Bone marrow (tissue), 2 donors: Measurements from ENCODE around the gene NTNG1.
"Not testable (repeated sequence)": the region's sequence is repeated elsewhere in the genome, so short reads cannot be mapped to it uniquely, and the experiment has no call there.

ENCODE experiments used
- DNase-seq, 2 donors: peaks; one replicate each; lab custom pipeline; 2025; lab: John Stamatoyannopoulos, UW

The NTNG1 gene

DNA sequence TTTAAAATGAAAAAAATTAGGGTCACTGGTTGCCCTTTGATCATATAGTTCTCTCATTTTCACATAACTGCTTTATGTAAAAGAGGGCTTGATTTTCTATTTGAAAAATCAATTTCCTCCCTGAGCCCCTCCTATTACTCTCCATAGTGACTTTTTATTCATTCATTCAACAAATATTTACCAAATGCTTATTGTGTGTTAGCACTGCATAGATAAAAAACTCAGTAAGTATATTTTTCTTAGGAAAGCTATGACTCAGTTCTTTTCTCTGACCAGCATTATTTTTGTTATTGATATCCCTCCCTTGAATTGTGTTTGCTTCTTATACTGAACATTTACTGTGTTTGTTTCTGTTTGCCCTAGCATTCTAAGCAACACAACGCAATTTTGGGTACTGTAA, 59.8 kb downstream of the NTNG1 start:
- no peak for DNase-seq

DNA sequence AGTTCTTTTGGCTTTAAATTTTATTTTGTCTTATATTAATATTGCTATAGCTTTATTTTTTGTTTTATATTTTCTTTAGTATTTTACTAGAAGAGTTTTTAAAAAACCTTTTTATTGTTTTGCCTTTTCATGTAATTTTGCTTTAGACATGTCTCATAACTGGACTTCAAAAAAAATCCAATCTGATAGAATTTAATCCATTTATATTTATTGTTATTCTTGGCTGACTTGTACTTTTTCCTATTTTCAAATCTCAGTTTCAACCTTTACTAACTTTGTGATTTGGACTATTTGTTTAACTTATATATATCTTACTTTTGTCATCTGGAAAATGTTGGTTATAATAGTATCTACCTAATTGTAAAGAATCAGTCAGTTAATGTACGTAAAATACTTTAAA, 61.2 kb downstream of the NTNG1 start:
- DNase-seq, result no peak

DNA sequence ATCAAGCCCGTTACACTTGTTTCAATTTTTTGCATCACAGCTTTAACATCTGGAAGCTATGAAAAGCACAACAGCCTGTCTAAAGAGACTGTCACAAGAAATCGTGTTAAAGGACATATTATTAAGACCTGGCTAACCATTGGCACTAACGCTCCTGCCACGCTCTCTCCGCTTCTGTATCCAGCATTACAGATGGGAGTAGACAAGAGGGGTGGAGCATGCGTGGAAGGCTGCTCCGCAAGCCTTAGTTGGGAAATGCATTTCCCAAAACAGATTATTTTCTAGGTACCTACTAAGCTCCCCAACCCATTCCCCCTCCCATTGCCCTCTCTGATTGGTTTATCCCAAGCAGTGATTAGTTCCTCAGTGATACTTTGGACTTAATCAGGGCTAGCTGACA, 72.4 kb downstream of the NTNG1 start:
- DNase-seq, result no peak

- DNase-seq, result no peak
Measured at GRCh38 chr1:107220036-107220435, 79.2 kb downstream of the NTNG1 start.

DNA sequence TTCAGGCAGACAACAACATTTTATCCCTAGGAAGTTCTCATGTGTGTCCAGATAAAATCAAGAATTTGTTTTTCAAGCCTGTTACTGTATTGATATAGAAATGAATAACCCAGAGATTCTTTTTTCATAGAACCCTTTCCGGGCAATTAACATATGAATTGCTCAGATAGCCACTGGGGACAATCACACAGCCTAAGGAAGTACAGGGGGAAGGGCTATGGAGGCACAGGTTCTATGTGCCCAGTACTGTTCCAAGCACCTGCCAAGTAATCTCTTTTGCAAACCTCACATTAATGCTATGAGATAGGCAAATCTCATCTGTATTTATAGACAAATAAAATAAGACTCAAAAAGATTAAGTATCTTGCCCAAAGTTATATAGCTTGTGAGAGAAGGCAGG, 84.9 kb downstream of the NTNG1 start:
- no peak for DNase-seq

- no peak for DNase-seq
Measured at GRCh38 chr1:107228704-107229371, 88.0 kb downstream of the NTNG1 start.

GRCh38 chr1:107229711-107230110, 88.9 kb downstream of the NTNG1 start:
- DNase-seq, result no peak

DNA sequence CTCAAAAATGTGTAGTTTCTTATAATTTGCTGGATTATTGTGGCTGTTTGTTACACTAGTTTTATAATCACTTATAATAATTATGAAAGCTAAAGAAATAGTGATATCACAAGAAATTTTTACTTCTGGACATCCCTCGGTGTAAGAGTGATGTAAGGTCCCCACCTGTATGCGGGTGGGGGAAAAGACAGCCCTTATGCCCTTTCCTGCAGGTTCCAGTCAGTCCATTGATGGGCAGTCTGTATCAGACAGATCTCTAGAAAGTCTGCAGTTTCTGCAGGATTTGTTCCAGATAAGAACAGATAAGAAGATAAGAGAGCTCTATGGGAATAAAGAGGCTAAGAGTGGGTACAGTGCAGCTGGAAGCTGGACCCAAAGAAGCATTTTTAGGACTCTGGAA, 89.3 kb downstream of the NTNG1 start:
- no peak for DNase-seq

DNA sequence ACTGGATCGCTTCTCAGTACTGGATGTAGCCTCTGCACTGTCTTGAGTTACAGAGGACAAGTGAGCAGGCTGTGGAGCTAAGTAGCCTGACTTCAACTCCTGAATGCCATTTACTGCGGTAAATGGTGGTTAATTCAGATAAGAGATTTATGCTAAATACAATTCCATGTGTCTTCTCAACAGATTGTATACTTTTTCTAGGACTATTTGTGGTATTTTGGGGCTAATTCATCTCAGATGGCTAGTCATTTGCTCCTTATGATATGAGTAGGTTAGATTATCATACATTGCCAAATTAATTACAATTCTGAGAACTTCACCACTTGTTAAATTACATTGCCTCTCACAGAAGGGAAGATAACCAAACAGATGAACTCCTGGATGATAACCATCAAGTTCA, 90.5 kb downstream of the NTNG1 start:
- no peak for DNase-seq

DNA sequence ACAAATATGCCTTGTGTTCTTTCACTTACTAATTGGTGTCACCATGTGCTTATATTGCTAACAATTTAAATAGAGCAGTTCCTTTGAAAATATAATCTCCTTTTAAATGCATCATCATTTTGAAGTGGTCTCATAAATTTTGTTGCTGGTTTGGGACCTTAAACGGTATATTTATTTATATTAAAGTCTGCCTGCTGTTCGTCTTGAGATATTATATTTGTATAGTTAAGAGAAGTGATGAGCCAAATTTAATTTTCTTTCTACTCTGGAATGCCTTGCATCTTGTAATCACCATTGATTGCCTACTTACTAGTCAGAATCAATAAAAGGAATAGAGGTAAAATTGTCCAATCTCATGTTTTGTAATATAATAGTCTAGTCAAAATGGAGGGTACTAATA, 91.6 kb downstream of the NTNG1 start:
- DNase-seq, result no peak

DNA sequence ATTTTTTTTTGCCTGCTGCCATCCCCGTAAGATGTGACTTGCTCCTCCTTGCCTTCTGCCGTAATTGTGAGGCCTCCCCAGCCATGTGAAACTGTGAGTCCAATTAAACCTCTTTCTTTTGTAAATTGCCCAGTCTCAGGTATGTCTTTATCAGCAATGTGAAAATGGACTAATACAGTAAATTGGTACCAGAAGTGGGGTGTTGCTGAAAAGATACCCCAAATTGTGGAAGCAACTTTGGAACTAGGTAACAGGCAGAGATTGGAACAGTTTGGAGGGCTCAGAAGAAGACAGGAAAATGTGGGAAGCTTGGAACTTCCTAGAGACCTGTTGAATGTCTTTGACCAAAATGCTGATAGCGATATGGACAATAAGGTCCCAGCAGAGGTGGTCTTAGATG, 95.9 kb downstream of the NTNG1 start:
- not testable (repeated sequence) for DNase-seq

- DNase-seq, result no peak
Measured at GRCh38 chr1:107243461-107243860, 102.6 kb downstream of the NTNG1 start.

DNA sequence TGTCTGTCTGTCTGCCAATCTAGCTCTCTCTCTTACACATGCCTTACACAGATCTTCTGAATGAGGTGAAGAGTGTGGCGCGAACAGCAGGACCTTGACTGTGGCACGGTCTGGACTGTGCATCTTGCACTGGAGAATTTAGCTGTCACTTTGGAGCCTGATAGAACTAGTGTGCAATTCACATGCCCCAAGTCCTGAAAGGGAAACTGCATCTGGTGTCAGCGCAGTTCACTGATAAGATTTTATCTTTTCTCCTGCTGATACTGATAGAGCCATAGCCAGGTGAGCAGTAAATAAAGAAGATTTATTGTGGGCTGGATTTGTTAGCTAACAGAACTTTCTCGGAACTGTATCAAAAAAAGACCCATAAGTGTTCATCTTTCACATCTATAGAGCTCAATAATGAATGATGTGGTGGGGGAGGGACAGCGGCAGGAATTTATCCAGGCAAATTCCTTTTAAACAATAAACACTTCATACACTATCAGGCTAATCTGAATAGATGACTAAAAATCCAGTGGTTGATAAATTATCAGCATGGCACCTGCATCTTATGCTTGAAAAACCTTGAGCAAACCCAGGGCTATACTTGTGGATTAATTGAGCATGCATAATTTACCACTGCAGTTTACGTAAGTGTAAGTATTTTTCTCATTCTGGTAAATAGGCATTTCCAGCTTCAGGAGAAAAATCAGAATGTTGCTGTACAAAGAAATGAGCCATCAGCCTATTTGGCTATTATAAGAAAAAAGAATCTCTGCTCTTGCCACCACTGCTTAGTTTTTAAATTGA, 104.1 kb downstream of the NTNG1 start:
- no peak for DNase-seq

- DNase-seq, result no peak
Measured at GRCh38 chr1:107246775-107247345, 106.0 kb downstream of the NTNG1 start.

GRCh38 chr1:107247679-107248078, 106.8 kb downstream of the NTNG1 start:
- DNase-seq, result no peak

DNA sequence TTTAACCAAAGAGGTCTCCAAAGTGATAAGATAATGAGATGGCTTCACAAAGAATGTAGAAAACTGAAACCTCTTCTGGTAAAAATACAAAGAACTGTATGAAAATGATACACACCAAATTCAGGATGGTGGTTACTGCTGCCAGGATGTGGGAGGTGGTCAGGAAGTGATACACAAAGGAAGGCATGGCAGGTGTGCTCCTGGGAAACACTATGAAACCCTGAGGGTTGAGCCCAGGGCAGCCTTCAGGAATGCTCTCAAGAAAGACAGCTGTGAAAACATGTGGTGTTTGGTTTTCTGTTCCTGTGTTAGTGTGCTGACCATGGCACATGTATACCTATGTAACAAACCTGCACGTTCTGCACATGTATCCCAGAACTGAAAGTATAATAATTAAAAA, 109.3 kb downstream of the NTNG1 start:
- no peak for DNase-seq

GRCh38 chr1:107251083-107251482, 110.2 kb downstream of the NTNG1 start:
- no peak for DNase-seq

GRCh38 chr1:107251839-107252238, 111.0 kb downstream of the NTNG1 start:
- DNase-seq, result no peak

GRCh38 chr1:107252271-107252670, 111.4 kb downstream of the NTNG1 start:
- DNase-seq, result no peak

GRCh38 chr1:107254306-107254705, 113.5 kb downstream of the NTNG1 start:
- no peak for DNase-seq

GRCh38 chr1:107255469-107255868, 114.6 kb downstream of the NTNG1 start:
- DNase-seq, result no peak

GRCh38 chr1:107262467-107263286, 121.8 kb downstream of the NTNG1 start:
- DNase-seq, result no peak
